K562 (cell line): ENCODE data around the gene DRAXIN. TPM values are rescaled to one million over a fixed set of nuclear protein-coding genes. Genes with fewer than 3 reads are reported as not detected.

Source experiments
- ATAC-seq: fragments of 200-7000 bp; cut with Tn5 transposase; 3 replicates; pipeline ENCODE4 v1.9.1; 2020; ENCODE audit warnings: moderate library complexity
- BruUV-seq: library from RNA; stranded (reverse); fragments of 400-500 nt; replicated peaks from 2 replicates; lab custom pipeline; 2021; lab: Mats Ljungman, UMichigan
- CTCF ChIA-PET: fragments of 300-600 bp; formaldehyde crosslinking; extraction: SDS; loops from one replicate; lab custom pipeline; 2021; ENCODE audit warnings: low intra/inter-chr PET ratio; lab: Yijun Ruan, JAX
- POLR2A ChIA-PET: fragments of 300-600, 350-650 bp; sonication (Branson Sonifier 250); formaldehyde crosslinking; extraction: SDS; loops from one replicate; lab custom pipeline; 2021; ENCODE audit warnings: antibody characterized with exemption, inconsistent platforms; lab: Yijun Ruan, JAX
- DNase-seq, 4 experiments: peaks; one replicate each; pipeline versions ENCODE4 v3.0.0 to v3.0.0-alpha.2; 2011 to 2018; ENCODE audit warnings: low spot score in 3 of 4, mixed read lengths in 3 of 4; ENCODE audit errors: extremely low read depth in 1 of 4
- FAIRE-seq: peaks from 2 replicates; lab custom pipeline; 2011; peaks lifted over from hg19 to GRCh38; lab: Jason Lieb, UNC
- H2AFZ ChIP-seq: 2 replicates; pipeline ENCODE4 v1.6.0; 2011; ENCODE audit warnings: low read depth, low read length, control low read depth, inconsistent platforms
- H3K27ac ChIP-seq: fragments of 200-600 bp; 3 replicates; pipeline ENCODE4 v1.8.0; 2011; ENCODE audit warnings: low read depth, mild to moderate bottlenecking, control low read depth, inconsistent platforms, low read length, moderate library complexity, mixed read lengths; ENCODE audit errors: extremely low read depth
- H3K27me3 ChIP-seq, 2 experiments: fragments of 300-600 bp in 1 of 2; 2 replicates in 1 of 2; 3 replicates in 1 of 2; pipeline versions ENCODE4 v1.6.0 to v1.8.0; 2011; ENCODE audit warnings: inconsistent platforms in 2 of 2, low read length in 2 of 2, mild to moderate bottlenecking in 1 of 2, mixed read lengths in 1 of 2, moderate library complexity in 1 of 2; ENCODE audit not compliant: control insufficient read depth in 2 of 2, insufficient read depth in 2 of 2
- H3K36me3 ChIP-seq: fragments of 300-600 bp; 3 replicates; pipeline ENCODE4 v1.8.0; 2011; ENCODE audit warnings: mild to moderate bottlenecking, low read length, inconsistent platforms; ENCODE audit not compliant: control insufficient read depth, insufficient read depth
- H3K4me1 ChIP-seq, 2 experiments: fragments of 200-600 bp in 1 of 2; replicated peaks in 1 of 2; 2 replicates in 1 of 2; 3 replicates in 1 of 2; pipeline versions ENCODE4 v1.5.1 to v1.8.0; 2011; ENCODE audit warnings: inconsistent platforms in 2 of 2, low read length in 2 of 2, mild to moderate bottlenecking in 1 of 2, mixed read lengths in 1 of 2, moderate library complexity in 1 of 2; ENCODE audit not compliant: control insufficient read depth in 2 of 2, insufficient read depth in 2 of 2
- H3K4me2 ChIP-seq: 2 replicates; pipeline ENCODE4 v1.6.1; 2011; ENCODE audit warnings: low read length, control low read depth, inconsistent platforms, mixed read lengths; ENCODE audit not compliant: insufficient read depth
- H3K4me3 ChIP-seq: fragments of 200-600 bp; sonication (generic), shearing (Covaris generic); 2 replicates; pipeline ENCODE4 v1.5.1; 2016; ENCODE audit warnings: control low read depth, inconsistent platforms
- H3K79me2 ChIP-seq: fragments of 200-600 bp; 3 replicates; pipeline ENCODE4 v1.8.0; 2011; ENCODE audit warnings: low read length, inconsistent platforms; ENCODE audit not compliant: control insufficient read depth, insufficient read depth
- H3K9ac ChIP-seq, 2 experiments: 2 replicates each; pipeline versions ENCODE4 v1.6.0 to v1.6.1; 2011; ENCODE audit warnings: low read depth in 2 of 2, low read length in 2 of 2, control low read depth in 1 of 2, inconsistent platforms in 1 of 2, mild to moderate bottlenecking in 1 of 2, mixed read lengths in 1 of 2; ENCODE audit not compliant: insufficient read depth in 1 of 2
- H3K9me1 ChIP-seq: one replicate; pipeline ENCODE4 v1.6.0; 2011; ENCODE audit warnings: inconsistent platforms, mild to moderate bottlenecking, low read length, moderate library complexity; ENCODE audit not compliant: control insufficient read depth, insufficient read depth
- H3K9me3 ChIP-seq: replicated peaks from 2 replicates; pipeline ENCODE4 v1.5.1; 2011; ENCODE audit warnings: low read depth, low read length, inconsistent platforms; ENCODE audit not compliant: control insufficient read depth, insufficient read depth
- H4K20me1 ChIP-seq: replicated peaks from 2 replicates; pipeline ENCODE4 v1.6.1; 2011; ENCODE audit warnings: low read length, inconsistent platforms, mixed read lengths; ENCODE audit not compliant: control insufficient read depth, insufficient read depth
- BCL6 ChIP-seq: fragments of 250-450 bp; sonication (Bioruptor Pico); IDR thresholded peaks from 2 replicates; pipeline ENCODE4 v1.4.0; 2020
- BRCA1 ChIP-seq, 2 experiments: fragments of 450-650 bp in 1 of 2; sonication (generic) in 1 of 2; formaldehyde crosslinking in 1 of 2; IDR thresholded peaks; 2 replicates each; pipeline versions ENCODE4 v1.5.0 to v1.6.1; 2017 to 2020; ENCODE audit warnings: mild to moderate bottlenecking in 1 of 2, missing genetic modification reagents in 1 of 2
- CBX1 ChIP-seq: sonication (generic); IDR thresholded peaks from 2 replicates; pipeline ENCODE4 v1.6.1; 2016; ENCODE audit warnings: antibody characterized with exemption, low read depth, mild to moderate bottlenecking
- HCFC1 ChIP-seq: IDR thresholded peaks from 2 replicates; pipeline ENCODE4 v1.6.1; 2012; ENCODE audit warnings: low read depth, low read length, improper control_type of control experiment
- RB1 ChIP-seq: fragments of 450-650 bp; IDR thresholded peaks from 2 replicates; pipeline ENCODE4 v1.6.1; 2017; ENCODE audit warnings: low read depth, mild to moderate bottlenecking
- SMAD1 ChIP-seq: fragments of 150-350 bp; IDR thresholded peaks from 2 replicates; pipeline ENCODE4 v1.6.1; 2014; ENCODE audit warnings: low read length, low read depth; ENCODE audit not compliant: partially characterized antibody
- TCF15 ChIP-seq: fragments of 250-450 bp; sonication (Bioruptor Pico); IDR thresholded peaks from 2 replicates; pipeline ENCODE4 v1.8.0; 2022; ENCODE audit warnings: moderate library complexity, mild to moderate bottlenecking, inconsistent platforms
- ZFP91 ChIP-seq: sonication (generic); formaldehyde crosslinking; IDR thresholded peaks from 2 replicates; pipeline ENCODE4 v1.8.0; 2022; ENCODE audit warnings: mild to moderate bottlenecking, missing genetic modification reagents
- WGBS: fragments of 100-300 bp; shearing (Covaris generic); methylation state at CpG from one replicate; pipeline ENCODE4 v1.1.6; 2016; ENCODE audit warnings: low coverage, mixed read lengths; ENCODE audit not compliant: insufficient coverage; ENCODE audit errors: missing lambda C conversion rate; 5-methylcytosine and 5-hydroxymethylcytosine counted together
- in situ Hi-C: fragments of 300-500 bp; cut with MboI; formaldehyde crosslinking; loops from 4 replicates; pipeline ENCODE4 v1.15.0; 2018; ENCODE audit warnings: inconsistent platforms, mixed read lengths
- intact Hi-C: fragments of 100-400 bp; cut with micrococcal nuclease; formaldehyde crosslinking; loops from 2 replicates; pipeline ENCODE4 v1.14.2; 2022
- polyA plus RNA-seq, 8 experiments: library from polyadenylated mRNA; depleted of rRNA in 4 of 8; stranded (reverse) in 5 of 8; unstranded in 3 of 8; fragments of >200 nt; fragmentation: Nextera tagmentation in 2 of 8; fragmentation: Illumina TruSeq in 1 of 8; extraction: Ambion mirVana in 2 of 8; extraction: Trizol in 1 of 8; gene quantifications; 2 replicates each; pipeline versions ENCODE4 v1.2.1 to v1.2.3, GENCODE V29; 2011 to 2014; ENCODE audit warnings: inconsistent platforms in 1 of 8, missing spikeins in 1 of 8
- total RNA-seq, 7 experiments: library from RNA; depleted of rRNA in 6 of 7; stranded (reverse); fragments of >200 nt in 6 of 7; fragmentation: Illumina TruSeq in 2 of 7; extraction: Trizol in 2 of 7; gene quantifications; 2 replicates each; pipeline versions ENCODE4 v1.2.1 to v1.2.3, GENCODE V29; 2011 to 2021; ENCODE audit warnings: low replicate concordance in 1 of 7

The DRAXIN gene
- total and polyA plus RNA-seq, 9 of the 15 experiments (the other 6 are each of a cell fraction or from before 2014, with no cell fraction given) = 0.01 to 0.04 (median 0.01) TPM; not detected in 6

DNA sequence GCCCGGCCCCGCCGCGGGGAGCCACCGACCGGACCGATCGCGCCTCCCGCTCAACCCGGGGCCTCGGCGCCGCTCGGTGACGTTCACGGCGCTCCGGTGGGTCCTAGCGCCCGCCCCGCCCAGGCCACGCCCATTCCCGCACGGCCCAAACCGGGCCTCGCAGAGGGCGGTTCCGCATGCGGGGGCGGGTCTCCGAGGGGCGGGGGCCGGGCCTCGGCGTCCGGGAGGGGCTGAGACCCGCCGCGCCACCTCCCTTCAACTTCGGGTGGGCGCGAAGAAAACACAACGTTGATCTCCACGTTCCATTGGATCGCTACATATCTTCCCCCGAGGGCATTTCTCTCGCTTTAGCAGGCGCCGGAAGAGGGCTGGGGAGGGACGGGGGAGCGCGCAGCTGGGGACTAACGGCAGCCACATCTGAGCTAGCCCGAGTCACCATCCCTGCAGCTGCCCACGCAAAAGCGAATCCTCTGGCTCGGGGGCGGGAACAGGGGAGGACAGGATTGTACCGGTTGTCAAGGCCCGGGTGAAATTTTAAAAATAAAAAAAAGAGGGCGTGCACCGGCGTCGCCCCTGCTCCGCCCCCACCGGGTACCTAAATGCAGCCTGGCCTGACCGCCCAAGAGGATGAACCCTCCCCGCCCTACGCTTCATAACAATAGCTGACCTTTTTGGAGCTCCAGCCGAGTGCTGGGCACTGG is 10.3 kb upstream of the DRAXIN start, which contains the start of gene MAD2L2 (continued):
- no peak for TF ChIP-seq BRCA1 (IDR thresholded peaks at IDR 0.05)
- TF ChIP-seq BRCA1 (CRISPR knock-in tag; IDR thresholded peaks at IDR 0.05) = no peak
- no peak for TF ChIP-seq TCF15 (CRISPR knock-in tag)
- TF ChIP-seq SMAD1 = peak; percentile 8
- no peak for TF ChIP-seq BCL6 (CRISPR knock-in tag)
- peak; percentile 79; the same call in 1 of the 2 replicates for TF ChIP-seq CBX1
- TF ChIP-seq HCFC1 = peak; percentile 73

DNA sequence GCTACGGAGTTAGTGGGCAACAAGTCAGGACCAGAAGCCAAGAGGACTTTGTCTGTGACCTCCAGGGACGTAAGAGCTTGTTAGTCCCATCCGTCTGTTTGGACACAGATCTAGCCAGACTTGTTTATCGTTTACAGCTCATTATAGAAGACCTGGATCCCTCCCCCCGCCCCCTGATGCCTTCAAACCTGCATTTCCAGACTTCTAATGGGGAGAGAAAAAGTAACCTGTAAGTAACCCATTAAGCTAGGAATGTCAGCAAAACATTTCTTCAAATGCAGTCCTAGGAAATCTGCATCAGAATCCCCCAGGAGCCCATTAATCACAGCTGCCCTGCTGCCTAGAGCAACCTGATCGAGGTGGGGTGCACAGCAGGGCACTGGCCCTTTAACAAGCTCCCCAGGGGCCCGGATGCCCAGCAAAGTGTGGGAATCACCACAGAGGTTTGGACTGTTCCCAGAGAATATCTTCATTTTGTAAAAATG is 9.2 kb upstream of the DRAXIN start:
- FAIRE-seq (no peak), ATAC-seq (no peak), DNase-seq (no peak)
- WGBS = 48% methylated on average over 7 of the region's 7 CpGs
- 0 out of 2 replicates have a peak, but pooled peaks have one; percentile 56 for TF ChIP-seq ZFP91
- no peak for TF ChIP-seq RB1
- peak overlapping the region; percentile 87 for H2AFZ ChIP-seq
- CTCF ChIA-PET = no interaction called here
- H3K36me3 ChIP-seq = peaks cover 21% of the 10 kb centered on the region
- peaks cover 4% of the 10 kb centered on the region for H3K9me1 ChIP-seq
- intact Hi-C loops (no loop called here), in situ Hi-C loops (no loop called here)
- no peak overlapping the region for H3K4me3 ChIP-seq
- H3K4me2 ChIP-seq = peak overlapping the region; percentile 92; the same call in 1 of the 2 replicates
- no peaks in the 10 kb centered on the region; the same call in 1 of the 2 replicates for H4K20me1 ChIP-seq
- H3K27me3 ChIP-seq = no peaks in the 10 kb centered on the region
- H3K9me3 ChIP-seq = no peaks in the 10 kb centered on the region
- H3K4me1 ChIP-seq = peaks cover 11 to 28% of the 10 kb centered on the region in 2 experiments
- POLR2A ChIA-PET = interaction anchor here (0.7 to 3.3 kb wide), 12 partner anchors 8 to 227 kb away, joined by 3 to 40 read pairs (median 5); no protein-coding TSS in a partner anchor
- H3K79me2 ChIP-seq = peaks cover 22% of the 10 kb centered on the region
- H3K27ac ChIP-seq = peak overlapping the region; percentile 93; the same call in 1 of the 3 replicates
- no TSS peak for BruUV-seq
- peak overlapping the region in 1 of 2 experiments; percentile 86; a peak in 2 of 4 replicates for H3K9ac ChIP-seq
